DMS79 (cell line): ENCODE data around the gene TMEM238.

Source experiments
- DNase-seq: peaks from one replicate; lab custom pipeline; 2025; lab: John Stamatoyannopoulos, UW

Gene TMEM238

GRCh38 chr19:55358493-55358892 is 25.6 kb downstream of the TMEM238 start:
- no peak for DNase-seq

GRCh38 chr19:55355213-55355821 is 28.8 kb downstream of the TMEM238 start:
- DNase-seq = no peak

- no peak for DNase-seq
Observed at GRCh38 chr19:55354698-55355212, 29.3 kb downstream of the TMEM238 start, which contains the start of gene COX6B2. Gene COX6B2, minus strand, starts transcription at chr19:55354719. Its CDS starts 198 bp downstream, at chr19:55354521.

GRCh38 chr19:55353803-55354697 is 30.0 kb downstream of the TMEM238 start:
- no peak for DNase-seq

GRCh38 chr19:55353356-55353802 is 30.7 kb downstream of the TMEM238 start:
- no peak for DNase-seq

- DNase-seq = no peak
Observed at GRCh38 chr19:55352549-55353145, 31.4 kb downstream of the TMEM238 start.

GRCh38 chr19:55352040-55352439 is 32.1 kb downstream of the TMEM238 start:
- DNase-seq = no peak

GRCh38 chr19:55350620-55351315 is 33.3 kb downstream of the TMEM238 start:
- no peak for DNase-seq

- peak; percentile 79 for DNase-seq
Observed at GRCh38 chr19:55348317-55349034, 35.6 kb downstream of the TMEM238 start.

GRCh38 chr19:55347442-55348009 is 36.6 kb downstream of the TMEM238 start:
- no peak for DNase-seq

GRCh38 chr19:55346725-55347441 is 37.2 kb downstream of the TMEM238 start:
- DNase-seq = no peak

- DNase-seq = no peak
Observed at GRCh38 chr19:55345818-55346724, 38.0 kb downstream of the TMEM238 start.

- no peak for DNase-seq
Observed at GRCh38 chr19:55345101-55345817, 38.8 kb downstream of the TMEM238 start.

GRCh38 chr19:55344444-55344843 is 39.6 kb downstream of the TMEM238 start:
- DNase-seq = peak; percentile 87

GRCh38 chr19:55341595-55342531 is 42.2 kb downstream of the TMEM238 start:
- DNase-seq = no peak

- DNase-seq = peak; percentile 83
Observed at GRCh38 chr19:55341171-55341588, 42.9 kb downstream of the TMEM238 start.

GRCh38 chr19:55340784-55341147 is 43.3 kb downstream of the TMEM238 start:
- no peak for DNase-seq
